Measurements from ENCODE around the gene MS4A12.
"Not testable (repeated sequence)": the region's sequence is repeated elsewhere in the genome, so short reads cannot be mapped to it uniquely, and the experiment has no call there.

MS4A12 gene

GRCh38 chr11:60492488-60493009 is at the start of gene MS4A12:
MS4A12 (plus strand) TSS chr11:60492778; CDS start chr11:60497319, 4,541 bp downstream.
- no peak for TF ChIP-seq CTCF (IDR thresholded peaks at IDR 0.05; ENCODE audit: control insufficient read depth, extremely low read depth, insufficient read depth)
- H3K4me3 ChIP-seq (ENCODE audit: low read depth, low read length) = no peak within 1 kb of the TSS
- peak; percentile 26 for DNase-seq (ENCODE audit: low read depth)

GRCh38 chr11:60447070-60447469 is 45.5 kb upstream of the MS4A12 start:
- DNase-seq (ENCODE audit: low read depth) = no peak
- H3K4me3 ChIP-seq (ENCODE audit: low read depth, low read length) = no peak overlapping the region
- TF ChIP-seq CTCF (IDR thresholded peaks at IDR 0.05; ENCODE audit: control insufficient read depth, extremely low read depth, insufficient read depth) = no peak

GRCh38 chr11:60447846-60448245 is 44.7 kb upstream of the MS4A12 start:
- no peak for DNase-seq (ENCODE audit: low read depth)
- no peak for TF ChIP-seq CTCF (IDR thresholded peaks at IDR 0.05; ENCODE audit: control insufficient read depth, extremely low read depth, insufficient read depth)
- H3K4me3 ChIP-seq (ENCODE audit: low read depth, low read length) = no peak overlapping the region

- DNase-seq (ENCODE audit: low read depth); H3K4me3 ChIP-seq (ENCODE audit: low read depth, low read length): not testable (repeated sequence)
Observed at GRCh38 chr11:60451185-60451584, 41.4 kb upstream of the MS4A12 start.

- no peak for DNase-seq (ENCODE audit: low read depth)
- no peak for TF ChIP-seq CTCF (IDR thresholded peaks at IDR 0.05; ENCODE audit: control insufficient read depth, extremely low read depth, insufficient read depth)
- no peak overlapping the region for H3K4me3 ChIP-seq (ENCODE audit: low read depth, low read length)
Observed at GRCh38 chr11:60454212-60454611, 38.4 kb upstream of the MS4A12 start.

GRCh38 chr11:60455531-60456042 is 37.0 kb upstream of the MS4A12 start, which contains the start of gene MS4A1:
MS4A1 (plus strand) TSS chr11:60455847; CDS start chr11:60462375, 6,528 bp downstream.
- TF ChIP-seq CTCF (IDR thresholded peaks at IDR 0.05; ENCODE audit: control insufficient read depth, extremely low read depth, insufficient read depth) = no peak
- DNase-seq (ENCODE audit: low read depth) = no peak
- H3K4me3 ChIP-seq (ENCODE audit: low read depth, low read length) = no peak within 1 kb of the TSS

- DNase-seq (ENCODE audit: low read depth) = no peak
- TF ChIP-seq CTCF (IDR thresholded peaks at IDR 0.05; ENCODE audit: control insufficient read depth, extremely low read depth, insufficient read depth) = no peak
- no peak overlapping the region for H3K4me3 ChIP-seq (ENCODE audit: low read depth, low read length)
Observed at GRCh38 chr11:60457576-60457975, 35.0 kb upstream of the MS4A12 start.
